GM18511 (cell line): ENCODE results near the gene ODF4.

Source experiments
- ATAC-seq: cut with Tn5 transposase; IDR thresholded peaks from one replicate; pipeline ENCODE4 v1.9.1; 2021; ENCODE audit warnings: mild to moderate bottlenecking, moderate library complexity; ENCODE audit not compliant: unreplicated experiment

ODF4 gene, protein sequence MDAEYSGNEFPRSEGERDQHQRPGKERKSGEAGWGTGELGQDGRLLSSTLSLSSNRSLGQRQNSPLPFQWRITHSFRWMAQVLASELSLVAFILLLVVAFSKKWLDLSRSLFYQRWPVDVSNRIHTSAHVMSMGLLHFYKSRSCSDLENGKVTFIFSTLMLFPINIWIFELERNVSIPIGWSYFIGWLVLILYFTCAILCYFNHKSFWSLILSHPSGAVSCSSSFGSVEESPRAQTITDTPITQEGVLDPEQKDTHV

GRCh38 chr17:8339540-8339939 is at the start of gene ODF4:
Gene ODF4 (plus strand): TSS chr17:8339840. CDS start chr17:8340052, 212 bp downstream.
- no peak for ATAC-seq

DNA sequence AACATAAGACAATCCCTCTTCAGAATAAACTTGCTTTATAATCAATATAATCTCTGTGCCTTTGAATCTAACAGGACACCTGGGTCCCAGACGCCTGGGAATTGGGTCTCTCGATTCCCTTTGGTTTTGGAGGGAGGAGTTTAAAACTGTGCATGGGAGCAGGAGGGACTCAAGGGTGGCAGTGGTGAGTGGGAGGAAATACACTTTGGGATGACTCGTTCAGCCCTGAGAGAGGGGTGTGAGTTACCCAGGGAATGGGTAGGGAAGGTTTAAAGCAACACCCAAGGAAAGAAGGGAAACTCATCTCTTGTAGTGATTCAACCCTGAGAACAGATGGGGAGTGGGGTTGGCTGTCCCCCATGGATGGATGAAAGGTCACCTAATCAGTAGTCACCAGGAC is 49.6 kb upstream of the ODF4 start:
- ATAC-seq, result no peak

GRCh38 chr17:8292639-8293395 is 46.8 kb upstream of the ODF4 start:
- ATAC-seq, result no peak

DNA sequence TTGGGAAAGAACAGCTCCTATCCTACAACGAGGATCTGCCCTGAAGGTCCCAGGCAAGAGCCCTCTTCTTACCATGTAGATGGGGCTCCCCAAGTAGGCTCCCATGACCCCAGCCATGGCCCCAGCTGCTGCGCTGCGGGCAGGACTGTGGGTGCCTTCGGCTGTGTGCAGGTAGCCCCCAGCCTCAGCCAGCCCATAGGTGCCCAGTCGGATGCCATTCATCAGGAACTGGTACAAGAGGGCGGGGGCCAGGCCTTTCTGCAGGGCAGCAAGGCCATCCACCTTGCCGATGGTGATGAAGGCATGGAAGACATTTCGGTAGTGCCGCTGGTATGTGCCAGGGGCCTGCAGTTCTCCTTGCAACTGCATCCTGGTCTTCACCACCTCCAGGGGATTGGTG is 45.3 kb upstream of the ODF4 start:
- ATAC-seq, result no peak

DNA sequence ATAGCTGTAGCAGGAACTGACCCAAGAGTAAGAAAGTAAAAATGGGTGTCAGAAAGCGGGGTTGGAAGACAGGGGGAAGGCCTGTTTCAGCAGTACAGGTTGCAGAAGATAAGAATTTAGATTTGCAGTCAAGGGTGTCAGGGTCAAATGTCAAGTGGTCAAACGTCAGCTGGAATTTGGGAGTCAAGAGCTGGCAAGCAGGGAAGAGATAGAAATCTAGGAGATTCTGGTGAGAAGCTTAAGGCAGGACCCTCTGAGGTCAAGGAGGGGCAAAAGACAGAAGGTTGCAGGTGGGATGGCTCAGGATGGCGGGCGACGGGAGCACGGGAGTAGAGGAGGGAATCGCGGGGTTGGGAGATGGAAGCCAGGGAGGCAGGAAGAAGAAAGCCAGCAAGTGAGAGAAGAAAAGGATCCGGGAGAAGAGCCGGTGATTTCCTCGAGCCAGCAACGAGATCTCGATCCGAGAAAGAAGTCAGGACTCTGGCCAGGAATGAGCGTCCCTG is 44.8 kb upstream of the ODF4 start:
- ATAC-seq, result no peak

- no peak for ATAC-seq
Measured at GRCh38 chr17:8300226-8300625, 39.4 kb upstream of the ODF4 start.

DNA sequence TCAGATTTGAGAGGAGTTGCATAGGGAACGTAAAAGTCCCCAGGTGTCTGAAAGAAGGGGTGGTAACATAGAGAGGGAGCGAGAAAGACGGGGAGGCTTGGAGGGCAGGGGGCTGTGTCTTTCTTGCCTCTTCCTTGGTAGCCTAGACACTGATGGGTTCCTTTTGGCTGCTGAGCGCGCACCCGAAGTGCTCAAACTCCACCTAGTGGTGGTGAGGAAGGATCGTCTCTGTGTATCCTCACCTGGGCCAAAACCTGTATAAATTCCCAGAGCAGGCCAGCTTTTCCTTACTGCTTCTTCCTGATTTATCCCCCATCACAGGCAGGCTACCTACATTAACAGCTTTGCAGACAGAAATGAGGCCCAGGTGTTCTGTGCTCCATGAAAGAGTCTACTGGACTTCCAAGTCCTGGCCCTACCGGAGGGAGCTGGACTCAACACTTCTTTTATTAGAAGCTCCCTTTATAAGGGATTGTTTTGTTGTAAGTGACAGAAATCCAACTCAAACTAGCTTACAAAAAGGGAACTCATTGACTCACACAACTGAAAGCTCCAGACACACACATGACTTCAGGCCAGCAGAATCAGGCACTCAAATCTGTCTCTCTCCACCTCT is 38.9 kb upstream of the ODF4 start:
- peak; percentile 55 for ATAC-seq

- ATAC-seq, result no peak
Measured at GRCh38 chr17:8310601-8311123, 29.0 kb upstream of the ODF4 start.

GRCh38 chr17:8311131-8311790 is 28.4 kb upstream of the ODF4 start:
- no peak for ATAC-seq

- no peak for ATAC-seq
Measured at GRCh38 chr17:8312251-8312650, 27.4 kb upstream of the ODF4 start.

GRCh38 chr17:8312726-8313600 is 26.7 kb upstream of the ODF4 start:
- ATAC-seq, result no peak

- ATAC-seq, result no peak
Measured at GRCh38 chr17:8314797-8315763, 24.6 kb upstream of the ODF4 start.

- no peak for ATAC-seq
Measured at GRCh38 chr17:8315764-8316217, 23.8 kb upstream of the ODF4 start.

DNA sequence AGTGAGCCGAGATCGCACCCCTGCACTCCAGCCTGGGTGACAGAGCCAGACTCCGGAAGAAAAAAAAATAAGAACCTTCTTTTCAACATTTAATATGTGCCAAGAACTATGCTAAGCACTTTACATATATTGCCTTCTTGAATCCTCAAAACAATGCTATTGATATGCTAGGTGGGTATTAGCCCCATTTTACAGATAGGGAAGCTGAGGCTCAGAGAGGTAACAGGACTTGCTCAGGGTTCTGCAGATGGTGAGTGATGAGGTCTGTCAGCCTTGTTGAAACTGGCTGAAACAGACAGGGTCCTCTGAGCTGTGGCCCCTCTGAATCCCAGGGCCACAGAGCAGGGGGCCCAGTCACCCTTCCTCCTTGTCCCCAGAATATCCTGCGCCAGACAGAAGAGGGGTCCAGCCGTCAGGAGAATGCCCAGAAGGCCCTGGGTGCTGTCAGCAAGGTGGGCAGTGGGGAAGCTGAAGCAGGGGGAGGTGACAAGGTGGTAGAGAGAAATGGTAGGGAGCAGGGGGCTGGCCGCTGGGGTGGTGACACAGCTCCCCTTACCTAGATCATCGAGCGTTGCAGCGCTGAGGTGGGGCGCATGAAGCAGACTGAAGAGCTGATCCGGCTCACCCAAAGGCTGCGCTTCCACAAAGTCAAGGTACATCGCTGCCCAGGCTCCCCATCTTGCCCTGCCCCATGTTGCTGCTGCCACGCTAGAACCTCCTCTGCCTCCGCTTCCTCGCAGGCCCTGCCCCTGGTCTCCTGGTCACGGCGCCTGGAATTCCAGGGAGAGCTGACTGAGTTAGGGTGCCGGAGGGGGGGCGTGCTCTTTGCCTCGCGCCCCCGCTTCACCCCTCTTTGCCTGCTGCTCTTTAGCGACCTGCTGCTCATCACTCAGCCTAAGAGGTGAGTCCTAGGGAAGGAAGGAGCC is 21.4 kb upstream of the ODF4 start:
- no peak for ATAC-seq

DNA sequence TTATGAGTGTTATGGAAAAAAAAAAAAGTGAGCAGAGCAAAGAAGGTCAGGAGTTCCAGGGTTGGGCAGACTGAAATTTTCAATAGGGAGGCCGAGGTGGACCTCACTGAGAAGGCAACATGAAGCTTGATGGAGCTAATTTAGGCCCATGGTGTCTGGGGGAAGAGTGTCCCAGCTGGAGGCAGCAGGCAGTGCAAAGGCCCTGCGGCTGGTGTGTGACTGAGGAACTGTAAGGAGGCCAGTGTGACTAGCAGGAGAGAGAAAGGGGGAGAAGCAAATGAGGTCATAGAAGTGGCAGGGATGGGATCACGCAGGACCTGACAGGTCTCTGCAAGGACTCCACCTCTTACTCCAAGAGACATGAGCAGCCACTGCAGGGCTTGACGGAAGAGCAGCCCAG is 19.4 kb upstream of the ODF4 start:
- no peak for ATAC-seq

- no peak for ATAC-seq
Measured at GRCh38 chr17:8320990-8321389, 18.6 kb upstream of the ODF4 start.

GRCh38 chr17:8322061-8322460 is 17.6 kb upstream of the ODF4 start:
- no peak for ATAC-seq

DNA sequence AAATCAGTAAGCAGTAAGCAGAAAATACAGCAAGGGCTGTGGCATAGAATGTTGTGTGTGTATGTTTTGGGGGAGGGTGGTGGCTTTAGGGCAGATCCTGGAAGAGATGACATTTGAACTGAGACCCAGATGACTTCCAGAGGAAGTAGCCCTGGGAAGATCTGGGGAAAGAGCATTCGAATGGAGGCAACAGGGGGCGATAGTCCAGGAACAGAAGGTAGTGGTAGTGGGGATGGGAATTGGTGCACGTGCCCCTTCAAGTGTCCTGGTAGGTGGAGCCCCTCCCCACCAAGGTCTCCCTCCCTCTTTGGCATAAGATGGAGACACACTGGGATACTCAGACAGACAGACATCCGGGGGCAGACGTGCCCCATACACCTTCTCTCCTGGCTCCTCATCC is 15.5 kb upstream of the ODF4 start:
- no peak for ATAC-seq
